GM12873 (cell line): ENCODE data around the gene GRK5.

Experiments used
- CTCF ChIP-seq: IDR thresholded peaks from 2 replicates; pipeline ENCODE4 v1.5.1; 2012; ENCODE audit warnings: low read depth, mild to moderate bottlenecking, moderate library complexity, low read length, control low read depth; ENCODE audit not compliant: insufficient read depth; ENCODE audit errors: missing control alignments

The GRK5 gene

GRCh38 chr10:119473771-119474170 is 266.4 kb downstream of the GRK5 start:
- TF ChIP-seq CTCF, result no peak

GRCh38 chr10:119474606-119475005 is 267.2 kb downstream of the GRK5 start:
- TF ChIP-seq CTCF, result no peak

- TF ChIP-seq CTCF, result no peak
These were observed 270.1 kb downstream of the GRK5 start for GRCh38 chr10:119477444-119477843.

GRCh38 chr10:119478111-119478802 is 270.9 kb downstream of the GRK5 start:
- TF ChIP-seq CTCF, result no peak

- TF ChIP-seq CTCF, result no peak
These were observed 271.5 kb downstream of the GRK5 start for GRCh38 chr10:119478811-119479341.

- TF ChIP-seq CTCF, result no peak
These were observed 272.2 kb downstream of the GRK5 start for GRCh38 chr10:119479532-119479931.

- TF ChIP-seq CTCF, result no peak
These were observed 273.3 kb downstream of the GRK5 start for GRCh38 chr10:119480667-119481066.
